GM18858 (cell line): ENCODE measurements around the gene IRX4.

Experiments
- ATAC-seq: cut with Tn5 transposase; IDR thresholded peaks from one replicate; pipeline ENCODE4 v1.9.1; 2021; ENCODE audit not compliant: unreplicated experiment

The IRX4 gene

GRCh38 chr5:1882337-1883119 is at the start of gene IRX4:
TSS of gene IRX4 (minus strand) at chr5:1882925. CDS start at chr5:1882647, 278 bp downstream.
- ATAC-seq: no peak

DNA sequence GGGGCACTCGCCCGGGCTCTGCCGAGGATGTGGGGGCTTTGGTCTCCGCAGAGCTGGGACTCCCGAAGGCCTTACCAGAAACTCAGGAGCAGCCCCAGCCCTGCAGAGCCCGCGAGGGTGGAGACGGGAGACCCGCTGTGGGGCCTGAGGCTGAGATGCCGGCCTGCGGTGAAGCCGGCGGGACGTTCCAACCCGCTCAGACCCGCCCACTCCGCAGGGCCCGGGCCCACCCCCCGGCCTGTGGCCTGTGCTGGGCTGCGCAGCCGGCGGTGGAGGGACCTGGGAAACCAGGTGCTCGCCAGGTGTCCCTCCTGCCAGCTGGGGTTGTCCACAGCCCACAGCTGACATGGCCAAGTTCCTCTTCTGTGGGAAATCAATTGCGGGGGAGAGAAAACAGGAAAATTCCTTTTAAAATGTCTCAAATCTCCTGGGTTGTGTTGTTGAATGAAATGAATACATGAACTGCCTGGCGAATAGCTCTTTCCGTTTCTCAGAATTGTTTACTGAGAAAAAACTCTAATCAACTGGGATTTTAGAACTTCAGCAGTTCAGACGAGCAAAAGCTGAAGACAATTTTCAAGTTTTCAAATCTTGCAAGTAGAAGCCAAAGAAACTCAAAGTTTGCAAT is 49.0 kb upstream of the IRX4 start:
- no peak for ATAC-seq

DNA sequence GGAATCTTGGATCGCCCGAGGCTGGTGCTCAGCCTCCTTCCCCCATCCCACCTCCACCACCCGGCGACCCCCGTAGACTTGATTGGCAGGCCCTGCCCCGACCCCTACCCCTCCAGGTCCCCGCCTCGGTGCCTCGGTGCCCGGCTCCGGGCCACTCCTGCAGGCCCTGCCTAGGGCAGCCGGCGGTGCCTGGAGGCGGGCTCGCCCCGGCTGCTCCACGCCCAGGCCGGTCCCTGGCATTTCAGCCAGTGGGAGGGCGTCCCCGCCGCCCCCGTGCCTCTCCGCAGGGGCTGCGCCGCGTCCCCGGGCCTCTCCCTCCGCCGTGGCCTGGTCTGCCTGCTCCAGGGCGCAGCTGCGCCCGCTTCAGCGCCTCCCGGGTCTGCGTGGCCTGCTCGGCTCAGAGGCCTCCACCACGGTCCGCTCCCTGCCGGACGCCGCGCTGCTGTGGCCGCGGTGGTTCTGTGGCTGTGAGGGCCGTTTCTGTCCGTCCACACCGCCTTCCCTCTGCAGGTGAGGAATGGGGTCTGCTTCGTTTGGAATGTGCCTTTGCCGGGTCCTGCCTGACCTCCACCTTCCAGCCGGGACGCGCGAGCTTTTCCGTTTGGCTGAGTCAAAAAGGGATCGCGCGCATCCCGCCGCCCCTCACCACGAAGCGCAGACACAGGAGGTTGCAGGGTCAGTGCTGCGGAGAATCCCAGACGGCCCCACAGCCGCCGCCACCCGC is 48.3 kb upstream of the IRX4 start:
- ATAC-seq: no peak

DNA sequence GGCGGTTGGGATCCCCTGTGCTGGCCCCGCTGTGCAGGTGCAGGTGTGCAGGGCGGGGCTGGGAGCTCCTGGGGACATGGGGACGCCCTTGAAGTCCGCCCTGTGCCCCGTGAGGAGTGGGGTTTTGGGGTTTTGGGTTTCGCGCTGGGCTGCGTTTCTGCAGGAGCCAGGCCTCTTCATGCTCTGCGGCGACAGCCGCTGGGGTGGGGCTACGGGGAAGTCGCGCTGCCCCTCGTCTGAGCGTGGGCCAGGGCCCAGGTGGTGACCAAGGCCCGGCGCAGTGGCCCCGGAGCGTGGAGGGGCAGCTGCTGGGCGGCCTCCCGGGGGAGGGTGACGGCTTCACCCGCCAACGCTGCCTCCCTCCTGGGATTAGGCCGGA is 47.8 kb upstream of the IRX4 start:
- no peak for ATAC-seq

GRCh38 chr5:1929108-1929991 is 46.6 kb upstream of the IRX4 start:
- no peak for ATAC-seq

DNA sequence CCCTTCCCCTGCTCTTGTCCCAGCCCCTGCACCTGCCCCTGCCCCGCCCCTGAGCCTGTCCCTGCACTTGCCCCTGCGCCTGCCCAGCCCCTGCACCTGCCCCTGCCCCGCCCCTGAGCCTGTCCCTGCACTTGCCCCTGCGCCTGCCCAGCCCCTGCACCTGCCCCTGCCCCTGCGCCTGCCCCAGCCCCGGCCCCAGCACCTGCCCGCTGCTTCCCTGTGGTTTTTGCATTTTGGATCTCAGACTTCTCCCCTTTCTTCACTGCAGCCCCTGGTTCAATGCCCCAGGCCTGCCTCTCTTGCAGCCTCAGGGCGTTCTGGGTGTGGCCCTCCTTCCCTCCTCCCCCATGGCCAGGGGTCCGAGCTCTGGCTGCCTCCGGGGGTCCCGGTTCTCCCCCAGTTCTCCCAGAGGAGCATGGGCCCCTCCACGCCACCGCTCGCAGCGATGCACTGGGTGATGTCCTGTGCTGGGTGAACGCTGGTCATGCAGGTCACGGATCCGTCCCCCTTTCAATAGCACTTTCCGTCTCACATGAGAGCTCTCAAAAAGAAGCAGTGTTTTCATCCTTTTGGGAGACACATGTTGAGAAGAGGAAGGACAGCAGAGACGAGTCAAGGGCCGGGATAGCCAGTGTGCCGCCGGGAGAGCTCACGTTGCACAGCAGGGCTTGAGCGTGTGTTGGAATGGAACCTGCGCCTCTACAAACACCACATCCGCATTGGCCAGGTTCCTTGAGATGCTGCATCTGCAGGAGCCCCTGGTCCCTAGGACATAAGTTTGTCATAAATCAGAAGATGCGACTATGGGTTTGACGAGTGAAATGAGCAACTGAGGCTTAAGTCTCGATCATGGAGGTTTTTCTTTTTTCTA is 44.0 kb upstream of the IRX4 start:
- ATAC-seq: no peak

DNA sequence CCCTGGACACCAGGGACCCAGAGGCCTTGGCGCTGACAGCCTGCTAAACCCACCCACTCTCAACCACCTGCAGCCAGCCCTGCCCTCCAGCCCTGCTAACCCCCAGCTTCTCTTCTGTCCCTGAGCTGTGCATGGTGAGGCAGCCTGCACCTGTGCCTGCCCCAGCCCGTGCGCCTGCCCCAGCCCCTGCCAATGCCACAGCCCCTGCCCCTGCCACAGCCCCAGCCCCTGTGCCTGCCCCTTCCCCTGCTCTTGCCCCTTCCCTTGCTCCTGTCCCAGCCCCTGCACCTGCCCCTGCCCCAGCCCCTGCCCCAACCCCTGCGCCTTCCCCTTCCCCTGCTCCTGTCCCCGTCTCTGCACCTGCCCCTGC is 43.3 kb upstream of the IRX4 start:
- ATAC-seq: no peak

DNA sequence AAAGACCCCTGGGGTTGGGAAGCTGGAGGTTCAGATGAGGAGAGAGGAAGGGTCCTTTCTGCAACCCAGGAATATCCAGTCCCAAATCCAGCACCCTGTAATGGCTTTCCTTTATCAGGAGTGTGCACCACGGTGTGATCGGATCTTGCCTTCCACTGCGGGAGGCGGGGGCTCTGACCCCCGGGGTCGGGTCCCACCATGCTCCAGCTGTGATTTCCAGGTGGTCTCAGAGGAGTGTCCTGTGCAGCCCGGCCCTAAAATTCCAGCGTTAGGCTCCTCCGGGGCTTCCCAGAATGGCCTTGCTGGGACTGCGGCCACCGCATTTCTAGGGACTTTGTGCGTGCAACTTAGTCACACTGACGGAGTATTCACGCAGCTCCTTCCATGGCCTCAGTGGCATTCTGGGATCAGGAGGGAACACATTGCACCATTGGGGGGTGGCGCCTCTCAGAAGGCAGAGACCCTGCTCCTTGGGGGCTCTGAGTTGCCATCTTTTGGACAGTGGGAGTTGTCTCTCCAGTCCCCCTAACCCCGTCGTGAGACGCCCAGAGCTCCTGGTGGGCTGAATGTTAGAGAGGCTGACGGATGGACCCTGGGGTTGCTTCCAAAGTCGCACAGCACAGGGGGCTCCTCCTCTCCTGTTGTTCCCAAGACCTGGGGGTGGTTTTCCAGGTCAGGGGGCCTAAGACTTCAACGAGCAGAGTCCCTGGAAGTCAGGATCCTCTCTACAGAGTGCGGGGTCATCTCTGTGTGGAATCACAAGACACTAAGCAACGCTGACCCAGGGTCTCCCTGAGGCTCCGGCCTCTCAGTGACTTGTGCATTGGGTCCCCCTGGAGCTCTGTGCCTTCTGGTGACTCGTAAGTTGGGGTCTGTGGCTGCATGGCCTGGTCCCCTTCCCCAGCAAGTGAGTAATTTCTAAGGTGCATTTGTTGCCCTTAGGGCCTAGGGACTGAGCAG is 42.7 kb upstream of the IRX4 start:
- no peak for ATAC-seq

GRCh38 chr5:1923766-1924165 is 41.0 kb upstream of the IRX4 start:
- no peak for ATAC-seq

DNA sequence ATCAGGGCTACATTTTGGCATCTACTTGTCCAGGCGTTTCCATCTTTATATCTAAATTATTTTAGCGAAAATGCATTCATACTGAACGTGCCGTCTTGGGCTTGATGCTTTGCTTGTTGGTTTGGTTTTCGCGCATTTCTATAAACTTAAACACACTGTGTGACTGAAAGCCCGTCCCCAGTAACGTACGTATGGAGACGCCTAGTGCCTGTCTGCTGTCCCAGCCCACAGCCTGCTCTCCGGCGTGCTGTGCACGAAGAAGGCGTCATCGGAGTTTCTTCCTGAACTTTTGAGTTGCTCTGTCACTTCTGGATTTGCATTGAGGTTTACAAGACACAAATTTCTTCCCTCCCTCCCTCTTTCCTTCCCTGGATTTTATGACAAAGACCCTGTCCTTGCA is 40.6 kb upstream of the IRX4 start:
- no peak for ATAC-seq

GRCh38 chr5:1921711-1922110 is 39.0 kb upstream of the IRX4 start:
- ATAC-seq: no peak

DNA sequence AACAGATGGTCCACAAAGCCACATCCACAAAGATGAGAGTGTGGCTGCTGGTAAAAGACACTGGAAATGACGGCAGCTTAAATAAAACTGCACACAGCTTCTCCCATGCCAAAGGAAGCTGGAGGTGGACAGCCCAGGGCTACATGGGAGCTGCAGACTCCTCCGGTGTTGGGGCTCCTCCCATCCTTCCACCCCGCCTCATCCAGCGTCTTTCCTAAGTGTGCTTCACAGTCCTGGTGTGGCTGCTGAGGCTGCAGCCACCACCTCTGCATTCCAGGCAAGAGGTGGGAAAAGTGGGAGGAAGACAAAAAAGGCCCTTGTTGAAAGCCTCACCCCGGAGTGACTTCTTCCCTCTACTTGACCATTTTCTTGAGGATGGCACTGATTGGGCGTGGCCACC is 37.0 kb upstream of the IRX4 start:
- no peak for ATAC-seq

GRCh38 chr5:1919209-1919566 is 36.5 kb upstream of the IRX4 start:
- ATAC-seq: no peak

GRCh38 chr5:1918488-1919208 is 35.9 kb upstream of the IRX4 start:
- ATAC-seq: no peak

DNA sequence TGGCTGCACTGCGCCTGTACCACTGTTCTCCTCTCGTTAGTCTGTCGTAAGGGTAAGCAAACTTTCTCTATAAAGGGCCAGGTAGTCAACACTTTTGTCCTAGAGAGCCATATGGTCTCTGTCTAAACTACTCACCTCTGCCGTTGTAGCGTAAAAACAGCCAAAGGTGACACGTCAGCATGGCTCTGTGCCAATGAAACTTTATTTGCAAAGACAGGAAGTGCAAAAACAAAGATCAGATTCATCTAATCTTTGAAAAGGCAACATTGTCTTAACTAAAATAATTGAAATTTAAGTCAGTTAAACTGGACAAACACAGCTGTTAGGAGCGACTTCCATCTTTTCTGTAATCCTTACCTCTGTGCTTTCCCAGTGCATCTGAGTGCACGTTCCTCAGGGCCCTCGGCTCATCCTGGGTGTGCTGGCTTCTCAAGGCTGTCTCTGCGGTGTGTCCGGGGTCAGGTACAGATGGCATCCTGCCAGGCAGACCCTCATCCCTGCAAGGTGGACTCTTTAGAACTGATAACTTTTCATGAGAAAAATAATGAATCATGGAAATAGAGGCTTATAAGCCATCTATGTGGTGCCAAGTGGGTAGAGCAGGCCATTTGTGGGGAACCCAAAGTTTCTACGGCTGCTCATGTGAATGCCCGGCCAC is 35.2 kb upstream of the IRX4 start:
- ATAC-seq: no peak

GRCh38 chr5:1916041-1917001 is 33.6 kb upstream of the IRX4 start:
- ATAC-seq: no peak

DNA sequence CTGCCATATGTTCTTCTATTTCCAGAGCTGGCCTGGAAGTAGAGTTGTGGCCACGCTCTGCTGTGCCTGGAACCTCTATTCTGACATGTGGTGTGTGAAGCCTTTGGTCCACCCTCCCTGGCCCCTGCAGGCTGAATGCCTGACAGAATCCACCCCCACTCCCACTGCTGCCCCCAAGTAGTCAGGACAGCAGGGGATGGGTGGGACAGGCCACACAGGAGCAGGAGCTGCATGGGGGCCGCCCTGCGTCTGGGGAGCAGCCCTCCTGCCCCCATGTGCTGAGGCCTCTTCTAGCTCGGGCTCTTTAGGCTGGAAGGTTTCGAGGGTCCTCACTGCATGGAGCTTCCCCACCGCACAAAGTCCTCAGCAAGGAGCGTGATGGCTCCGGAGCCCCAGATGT is 32.6 kb upstream of the IRX4 start:
- no peak for ATAC-seq
